ENCODE measurements around the gene HES7. TPM values are rescaled to one million over a fixed set of nuclear protein-coding genes. Genes with fewer than 3 reads are reported as not detected.
A peak's percentile ranks its signal among the peaks of the same experiment; 100 is the strongest.

HES7 gene
- total RNA-seq, 6 experiments from 2014 or later = not detected

DNA sequence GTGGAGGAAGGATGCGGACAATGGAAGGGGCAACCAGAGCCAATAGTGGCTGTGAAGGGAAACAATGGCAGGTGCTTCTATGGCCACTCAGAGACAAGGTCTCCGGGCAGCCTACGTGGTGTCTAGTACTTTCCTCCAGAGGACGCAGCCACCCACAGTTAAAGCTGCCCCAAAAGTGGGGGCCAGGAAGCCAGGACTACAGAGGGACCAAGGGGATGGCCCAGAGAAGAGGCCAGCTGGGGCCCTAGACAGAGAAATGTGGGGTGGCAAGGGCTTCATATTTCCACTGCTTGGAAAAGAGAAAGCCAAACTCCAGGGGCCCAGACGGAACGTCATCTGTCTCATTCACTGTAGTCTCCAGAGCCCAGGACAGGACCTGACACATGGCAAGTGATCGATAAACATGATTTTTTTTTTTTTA, 29.1 kb upstream of the HES7 start:
- 52% methylated on average over 6 of the region's 7 CpGs for WGBS (ENCODE audit: insufficient coverage, low coverage, low lambda C conversion rate, missing lambda C conversion rate)
- H3K4me3 ChIP-seq = peak overlapping the region in 2 of 3 donors; percentile 65 to 94
- H3K9me3 ChIP-seq = no peaks in the 10 kb centered on the region
- intact Hi-C loops (cut with DNase I) = no loop called here
- peaks cover 0 to 27% (median 9%) of the 10 kb centered on the region in 4 donors for H3K4me1 ChIP-seq
- H3K36me3 ChIP-seq = peaks cover 6 to 34% (median 22%) of the 10 kb centered on the region in 4 donors
- DNase-seq (peak in 2 of 3 donors; percentile 24 to 50), ATAC-seq (no peak)
- H3K27me3 ChIP-seq = no peaks in the 10 kb centered on the region
- TF ChIP-seq, protein P1, sequence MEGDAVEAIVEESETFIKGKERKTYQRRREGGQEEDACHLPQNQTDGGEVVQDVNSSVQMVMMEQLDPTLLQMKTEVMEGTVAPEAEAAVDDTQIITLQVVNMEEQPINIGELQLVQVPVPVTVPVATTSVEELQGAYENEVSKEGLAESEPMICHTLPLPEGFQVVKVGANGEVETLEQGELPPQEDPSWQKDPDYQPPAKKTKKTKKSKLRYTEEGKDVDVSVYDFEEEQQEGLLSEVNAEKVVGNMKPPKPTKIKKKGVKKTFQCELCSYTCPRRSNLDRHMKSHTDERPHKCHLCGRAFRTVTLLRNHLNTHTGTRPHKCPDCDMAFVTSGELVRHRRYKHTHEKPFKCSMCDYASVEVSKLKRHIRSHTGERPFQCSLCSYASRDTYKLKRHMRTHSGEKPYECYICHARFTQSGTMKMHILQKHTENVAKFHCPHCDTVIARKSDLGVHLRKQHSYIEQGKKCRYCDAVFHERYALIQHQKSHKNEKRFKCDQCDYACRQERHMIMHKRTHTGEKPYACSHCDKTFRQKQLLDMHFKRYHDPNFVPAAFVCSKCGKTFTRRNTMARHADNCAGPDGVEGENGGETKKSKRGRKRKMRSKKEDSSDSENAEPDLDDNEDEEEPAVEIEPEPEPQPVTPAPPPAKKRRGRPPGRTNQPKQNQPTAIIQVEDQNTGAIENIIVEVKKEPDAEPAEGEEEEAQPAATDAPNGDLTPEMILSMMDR (IDR thresholded peaks at IDR 0.05) = no peak
- no peak for TF ChIP-seq POLR2A (IDR thresholded peaks at IDR 0.05)
- peak overlapping the region; percentile 99 to 100 (median 100) for H3K27ac ChIP-seq

DNA sequence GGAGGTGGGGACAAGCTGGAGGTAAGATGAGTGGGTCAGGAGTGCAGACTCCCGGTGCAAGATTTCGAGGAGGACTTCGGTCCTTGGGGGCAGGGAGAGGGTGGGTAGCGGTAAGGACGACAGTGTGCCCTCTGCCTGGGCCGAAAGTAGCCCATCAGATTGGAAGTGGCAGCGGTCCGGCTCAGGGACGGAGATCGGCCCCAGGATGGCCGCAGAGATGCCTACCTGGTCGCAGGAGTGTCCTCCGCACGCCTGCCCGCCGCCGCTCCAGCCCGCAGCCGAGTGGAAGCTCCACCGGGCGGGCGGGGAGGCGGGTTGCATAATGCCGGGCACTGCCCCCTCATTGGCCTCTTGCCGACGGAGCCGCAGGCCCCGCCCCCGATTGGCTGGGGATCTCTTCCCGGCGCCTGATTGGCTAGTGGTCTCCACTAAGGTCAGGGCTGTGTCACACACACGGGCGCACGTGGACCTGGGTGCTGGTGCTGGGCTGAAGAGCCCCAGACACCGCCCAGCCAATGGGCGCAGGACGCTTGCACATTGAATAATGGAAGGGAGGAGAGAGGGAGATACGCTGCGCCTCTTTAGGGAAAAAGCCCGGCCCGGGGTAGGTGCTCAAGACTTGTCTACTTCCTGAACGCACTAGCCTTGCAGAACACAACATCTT, 28.3 kb upstream of the HES7 start, which contains the start of gene PER1:
TSS of gene PER1 (minus strand) at position 293 of the 664 bp plus-strand sequence. CDS start 1,698 bp downstream, outside the sequence.
- Histone ChIP-seq H3K4me3 (peak within 1 kb of the TSS; percentile 62 to 94 (median 65)), H3K27ac (peak within 1 kb of the TSS; percentile 99 to 100 (median 100)), H3K36me3 (peaks cover 12 to 42% (median 30%) of the 10 kb centered on the region in 4 donors), H3K27me3 (no peaks in the 10 kb centered on the region), H3K4me1 (peaks cover 0 to 27% (median 9%) of the 10 kb centered on the region in 4 donors), H3K9me3 (no peaks in the 10 kb centered on the region)
- WGBS (ENCODE audit: insufficient coverage, low coverage, low lambda C conversion rate, missing lambda C conversion rate) = 8% methylated on average over 11 of the region's 42 CpGs
- ATAC-seq (peak; percentile 38 to 58 (median 50)), DNase-seq (peak; percentile 98 to 99 (median 99))
- peak; percentile 97 for TF ChIP-seq POLR2A (IDR thresholded peaks at IDR 0.05)
- TF ChIP-seq, protein P1 (IDR thresholded peaks at IDR 0.05) = no peak
- intact Hi-C loops (cut with DNase I) = no loop called here

DNA sequence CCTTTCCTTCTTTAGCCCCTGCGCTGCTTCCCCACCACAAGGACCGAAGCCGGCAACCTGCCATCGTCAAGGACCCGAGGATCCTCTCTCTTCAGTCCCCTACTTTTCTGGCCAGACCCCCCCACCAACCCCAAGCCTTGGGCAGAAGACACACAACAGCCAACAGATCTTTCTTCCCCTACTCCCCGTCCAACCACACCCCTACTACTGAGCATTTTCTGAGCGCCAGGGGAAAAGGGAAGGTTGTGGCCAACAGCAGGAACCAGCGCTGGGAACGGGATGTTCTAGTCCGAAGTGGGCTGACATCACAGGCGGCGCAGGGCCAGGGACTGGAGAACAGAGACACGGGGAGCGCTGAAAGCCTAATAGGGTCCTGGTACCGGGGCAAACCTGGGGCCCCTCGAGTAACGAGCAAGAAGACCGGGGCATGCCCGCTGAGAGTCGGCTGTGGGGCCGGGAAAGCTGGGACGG, 27.8 kb upstream of the HES7 start:
- H3K4me1 ChIP-seq = peaks cover 0 to 27% (median 9%) of the 10 kb centered on the region in 4 donors
- intact Hi-C loops (cut with DNase I) = no loop called here
- WGBS (ENCODE audit: insufficient coverage, low coverage, low lambda C conversion rate, missing lambda C conversion rate) = 17% methylated on average over 22 of the region's 22 CpGs

DNA sequence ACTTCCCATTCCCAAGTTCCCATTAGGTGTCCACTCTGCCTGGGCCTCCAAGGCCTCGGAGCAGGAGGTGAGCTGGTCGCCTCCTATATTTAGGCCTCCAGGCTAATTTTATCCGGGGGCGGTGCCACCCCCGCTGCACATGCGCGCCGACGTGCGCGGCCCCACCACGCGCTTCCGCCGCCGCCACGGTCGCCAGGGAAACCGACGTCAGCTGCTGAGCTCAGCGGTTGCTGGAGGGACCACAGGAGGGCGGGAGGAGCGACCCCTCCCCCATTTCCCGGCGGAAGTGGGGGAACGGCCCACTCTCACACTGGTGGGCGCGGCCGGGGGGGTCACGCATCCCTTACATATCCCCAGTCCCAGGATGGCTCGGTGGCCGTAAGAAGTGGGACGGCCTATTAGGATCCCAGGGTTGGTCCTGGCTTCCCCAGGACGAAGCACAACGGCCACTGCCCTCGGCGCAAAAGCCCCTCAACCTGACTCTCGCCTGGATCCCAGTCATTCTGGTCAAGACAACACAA, 27.3 kb upstream of the HES7 start:
- Histone ChIP-seq H3K36me3 (peaks cover 19 to 53% (median 40%) of the 10 kb centered on the region in 4 donors), H3K9me3 (no peaks in the 10 kb centered on the region)
- peak in 3 of 4 donors; percentile 2 to 10 (median 7) for ATAC-seq

More for the DNA sequence above, 27.8 kb upstream of the HES7 start:
- no peak for TF ChIP-seq POLR2A (IDR thresholded peaks at IDR 0.05)
- TF ChIP-seq, protein P1 (IDR thresholded peaks at IDR 0.05) = no peak
- ATAC-seq (peak in 1 of 4 donors; percentile 0), DNase-seq (peak; percentile 76 to 87 (median 83))
- H3K36me3 ChIP-seq = peaks cover 14 to 48% (median 35%) of the 10 kb centered on the region in 4 donors
- H3K4me3 ChIP-seq = peak overlapping the region; percentile 62 to 94 (median 65)
- H3K27ac ChIP-seq = peak overlapping the region; percentile 99 to 100 (median 100)
- no peaks in the 10 kb centered on the region for H3K9me3 ChIP-seq
- H3K27me3 ChIP-seq = no peaks in the 10 kb centered on the region

More for the DNA sequence above, 27.3 kb upstream of the HES7 start:
- Histone ChIP-seq H3K4me3 (peak overlapping the region; percentile 62 to 94 (median 65)), H3K27me3 (no peaks in the 10 kb centered on the region), H3K27ac (peak overlapping the region; percentile 99 to 100 (median 100)), H3K4me1 (peaks cover 0 to 27% (median 9%) of the 10 kb centered on the region in 4 donors)
- 80% methylated on average over 1 of the region's 38 CpGs for WGBS (ENCODE audit: insufficient coverage, low coverage, low lambda C conversion rate, missing lambda C conversion rate)
- TF ChIP-seq POLR2A (IDR thresholded peaks at IDR 0.05) = peak; percentile 56
- TF ChIP-seq, protein P1 (IDR thresholded peaks at IDR 0.05) = no peak
- intact Hi-C loops (cut with DNase I) = no loop called here
- DNase-seq = peak; percentile 86 to 93 (median 93)
